Mammary epithelial cell (primary cell): ENCODE measurements around the gene ACSF3.

ENCODE experiments used
- CTCF ChIP-seq, 2 donors: IDR thresholded peaks in 1 of 2; conservative IDR thresholded peaks in 1 of 2; 2 replicates each; pipeline ENCODE4 v1.5.1; 2011 to 2012; ENCODE audit warnings: inconsistent platforms in 2 of 2, low read length in 2 of 2, mild to moderate bottlenecking in 2 of 2, control low read depth in 1 of 2, low read depth in 1 of 2; ENCODE audit not compliant: insufficient read depth in 1 of 2; ENCODE audit errors: extremely low read depth in 1 of 2
- EZH2 ChIP-seq: IDR thresholded peaks from 2 replicates; pipeline ENCODE4 v1.6.1; 2012; ENCODE audit warnings: low read length, inconsistent platforms, borderline replicate concordance

DNA sequence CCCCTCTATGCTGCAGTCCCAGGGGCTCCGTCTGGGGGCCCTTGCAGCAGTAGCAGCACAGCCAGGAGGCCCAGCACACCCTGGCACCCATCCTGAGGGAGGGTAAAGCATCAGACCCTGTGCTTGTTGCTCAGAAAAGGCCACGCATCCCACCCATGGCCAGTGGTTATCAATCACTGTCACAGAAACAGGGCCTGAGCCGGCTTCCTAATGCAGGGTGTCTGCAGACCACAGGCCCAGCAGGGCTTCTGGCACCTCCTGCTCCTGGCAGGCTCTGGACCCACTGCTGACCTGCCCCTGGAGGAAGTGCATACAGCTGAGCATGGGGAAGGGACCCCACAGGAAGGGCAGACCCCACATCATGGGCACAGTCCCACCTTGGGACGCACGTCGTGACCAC, 51.0 kb downstream of the ACSF3 start:
- TF ChIP-seq CTCF (conservative IDR thresholded peaks at IDR 0.05 in 1 of 2, IDR thresholded peaks at IDR 0.05 in 1 of 2; ENCODE audit: extremely low read depth in 1 of 2, insufficient read depth in 1 of 2, low read depth in 1 of 2, low read length in 2 of 2) (no peak), EZH2 (no peak)
